K562 (cell line): ENCODE measurements around the gene KCNH2. TPM values are rescaled to one million over a fixed set of nuclear protein-coding genes. Genes with fewer than 3 reads are reported as not detected.

Source experiments
- ATAC-seq: fragments of 200-7000 bp; cut with Tn5 transposase; 3 replicates; pipeline ENCODE4 v1.9.1; 2020; ENCODE audit warnings: moderate library complexity
- BruUV-seq: library from RNA; stranded (reverse); fragments of 400-500 nt; replicated peaks from 2 replicates; lab custom pipeline; 2021; lab: Mats Ljungman, UMichigan
- CTCF ChIA-PET: fragments of 300-600 bp; formaldehyde crosslinking; extraction: SDS; loops from one replicate; lab custom pipeline; 2021; ENCODE audit warnings: low intra/inter-chr PET ratio; lab: Yijun Ruan, JAX
- POLR2A ChIA-PET: fragments of 300-600, 350-650 bp; sonication (Branson Sonifier 250); formaldehyde crosslinking; extraction: SDS; loops from one replicate; lab custom pipeline; 2021; ENCODE audit warnings: antibody characterized with exemption, inconsistent platforms; lab: Yijun Ruan, JAX
- DNase-seq, 4 experiments: peaks; one replicate each; pipeline versions ENCODE4 v3.0.0 to v3.0.0-alpha.2; 2011 to 2018; ENCODE audit warnings: low spot score in 3 of 4, mixed read lengths in 3 of 4; ENCODE audit errors: extremely low read depth in 1 of 4
- FAIRE-seq: peaks from 2 replicates; lab custom pipeline; 2011; peaks lifted over from hg19 to GRCh38; lab: Jason Lieb, UNC
- H2AFZ ChIP-seq: 2 replicates; pipeline ENCODE4 v1.6.0; 2011; ENCODE audit warnings: low read depth, low read length, control low read depth, inconsistent platforms
- H3K27ac ChIP-seq: fragments of 200-600 bp; 3 replicates; pipeline ENCODE4 v1.8.0; 2011; ENCODE audit warnings: low read depth, mild to moderate bottlenecking, control low read depth, inconsistent platforms, low read length, moderate library complexity, mixed read lengths; ENCODE audit errors: extremely low read depth
- H3K27me3 ChIP-seq, 2 experiments: fragments of 300-600 bp in 1 of 2; 2 replicates in 1 of 2; 3 replicates in 1 of 2; pipeline versions ENCODE4 v1.6.0 to v1.8.0; 2011; ENCODE audit warnings: inconsistent platforms in 2 of 2, low read length in 2 of 2, mild to moderate bottlenecking in 1 of 2, mixed read lengths in 1 of 2, moderate library complexity in 1 of 2; ENCODE audit not compliant: control insufficient read depth in 2 of 2, insufficient read depth in 2 of 2
- H3K36me3 ChIP-seq: fragments of 300-600 bp; 3 replicates; pipeline ENCODE4 v1.8.0; 2011; ENCODE audit warnings: mild to moderate bottlenecking, low read length, inconsistent platforms; ENCODE audit not compliant: control insufficient read depth, insufficient read depth
- H3K4me1 ChIP-seq, 2 experiments: fragments of 200-600 bp in 1 of 2; replicated peaks in 1 of 2; 2 replicates in 1 of 2; 3 replicates in 1 of 2; pipeline versions ENCODE4 v1.5.1 to v1.8.0; 2011; ENCODE audit warnings: inconsistent platforms in 2 of 2, low read length in 2 of 2, mild to moderate bottlenecking in 1 of 2, mixed read lengths in 1 of 2, moderate library complexity in 1 of 2; ENCODE audit not compliant: control insufficient read depth in 2 of 2, insufficient read depth in 2 of 2
- H3K4me2 ChIP-seq: 2 replicates; pipeline ENCODE4 v1.6.1; 2011; ENCODE audit warnings: low read length, control low read depth, inconsistent platforms, mixed read lengths; ENCODE audit not compliant: insufficient read depth
- H3K4me3 ChIP-seq: fragments of 200-600 bp; sonication (generic), shearing (Covaris generic); 2 replicates; pipeline ENCODE4 v1.5.1; 2016; ENCODE audit warnings: control low read depth, inconsistent platforms
- H3K79me2 ChIP-seq: fragments of 200-600 bp; 3 replicates; pipeline ENCODE4 v1.8.0; 2011; ENCODE audit warnings: low read length, inconsistent platforms; ENCODE audit not compliant: control insufficient read depth, insufficient read depth
- H3K9ac ChIP-seq, 2 experiments: 2 replicates each; pipeline versions ENCODE4 v1.6.0 to v1.6.1; 2011; ENCODE audit warnings: low read depth in 2 of 2, low read length in 2 of 2, control low read depth in 1 of 2, inconsistent platforms in 1 of 2, mild to moderate bottlenecking in 1 of 2, mixed read lengths in 1 of 2; ENCODE audit not compliant: insufficient read depth in 1 of 2
- H3K9me1 ChIP-seq: one replicate; pipeline ENCODE4 v1.6.0; 2011; ENCODE audit warnings: inconsistent platforms, mild to moderate bottlenecking, low read length, moderate library complexity; ENCODE audit not compliant: control insufficient read depth, insufficient read depth
- H3K9me3 ChIP-seq: replicated peaks from 2 replicates; pipeline ENCODE4 v1.5.1; 2011; ENCODE audit warnings: low read depth, low read length, inconsistent platforms; ENCODE audit not compliant: control insufficient read depth, insufficient read depth
- H4K20me1 ChIP-seq: replicated peaks from 2 replicates; pipeline ENCODE4 v1.6.1; 2011; ENCODE audit warnings: low read length, inconsistent platforms, mixed read lengths; ENCODE audit not compliant: control insufficient read depth, insufficient read depth
- EGR1 ChIP-seq: fragments of 450-650 bp; conservative IDR thresholded peaks from 2 replicates; pipeline ENCODE4 v1.6.1; 2017; ENCODE audit warnings: mild to moderate bottlenecking
- GATA2 ChIP-seq: sonication (generic); formaldehyde crosslinking; IDR thresholded peaks from 2 replicates; pipeline ENCODE4 v1.4.0; 2020; ENCODE audit warnings: mild to moderate bottlenecking, missing genetic modification reagents
- NFIC ChIP-seq: fragments of 450-650 bp; IDR thresholded peaks from 2 replicates; pipeline ENCODE4 v1.6.1; 2017; ENCODE audit warnings: mild to moderate bottlenecking, inconsistent platforms
- NFIX ChIP-seq: fragments of 250-450 bp; sonication (Bioruptor Pico); IDR thresholded peaks from 2 replicates; pipeline ENCODE4 v1.4.0; 2020; ENCODE audit warnings: low read depth, mild to moderate bottlenecking, moderate library complexity
- TCF3 ChIP-seq: sonication (generic); formaldehyde crosslinking; IDR thresholded peaks from 2 replicates; pipeline ENCODE4 v1.4.0; 2020; ENCODE audit warnings: mild to moderate bottlenecking, missing genetic modification reagents
- ZBTB1 ChIP-seq: sonication (generic); formaldehyde crosslinking; IDR thresholded peaks from 2 replicates; pipeline ENCODE4 v1.8.1; 2023; ENCODE audit warnings: missing genetic modification reagents, low read depth, mild to moderate bottlenecking, borderline replicate concordance
- ZNF436 ChIP-seq: fragments of 250-450, 450-650 bp; sonication (Bioruptor Pico); formaldehyde crosslinking; IDR thresholded peaks from 2 replicates; pipeline ENCODE4 v1.7.0; 2020; ENCODE audit warnings: mild to moderate bottlenecking
- WGBS: fragments of 100-300 bp; shearing (Covaris generic); methylation state at CpG from one replicate; pipeline ENCODE4 v1.1.6; 2016; ENCODE audit warnings: low coverage, mixed read lengths; ENCODE audit not compliant: insufficient coverage; ENCODE audit errors: missing lambda C conversion rate; 5-methylcytosine and 5-hydroxymethylcytosine counted together
- in situ Hi-C: fragments of 300-500 bp; cut with MboI; formaldehyde crosslinking; loops from 4 replicates; pipeline ENCODE4 v1.15.0; 2018; ENCODE audit warnings: inconsistent platforms, mixed read lengths
- intact Hi-C: fragments of 100-400 bp; cut with micrococcal nuclease; formaldehyde crosslinking; loops from 2 replicates; pipeline ENCODE4 v1.14.2; 2022
- polyA plus RNA-seq, 8 experiments: library from polyadenylated mRNA; depleted of rRNA in 4 of 8; stranded (reverse) in 5 of 8; unstranded in 3 of 8; fragments of >200 nt; fragmentation: Nextera tagmentation in 2 of 8; fragmentation: Illumina TruSeq in 1 of 8; extraction: Ambion mirVana in 2 of 8; extraction: Trizol in 1 of 8; gene quantifications; 2 replicates each; pipeline versions ENCODE4 v1.2.1 to v1.2.3, GENCODE V29; 2011 to 2014; ENCODE audit warnings: inconsistent platforms in 1 of 8, missing spikeins in 1 of 8
- total RNA-seq, 7 experiments: library from RNA; depleted of rRNA in 6 of 7; stranded (reverse); fragments of >200 nt in 6 of 7; fragmentation: Illumina TruSeq in 2 of 7; extraction: Trizol in 2 of 7; gene quantifications; 2 replicates each; pipeline versions ENCODE4 v1.2.1 to v1.2.3, GENCODE V29; 2011 to 2021; ENCODE audit warnings: low replicate concordance in 1 of 7
- TF ChIP-seq, protein P1 (sequence below): fragments of 450-650 bp; formaldehyde crosslinking; IDR thresholded peaks from 2 replicates; pipeline ENCODE4 v1.4.0; 2020; ENCODE audit warnings: mild to moderate bottlenecking, moderate library complexity
- TF ChIP-seq, protein P2 (sequence below): fragments of 450-650 bp; IDR thresholded peaks from 2 replicates; pipeline ENCODE4 v1.6.1; 2017; ENCODE audit warnings: mild to moderate bottlenecking, moderate library complexity
- TF ChIP-seq, protein P3 (sequence below): sonication (generic); formaldehyde crosslinking; IDR thresholded peaks from 2 replicates; pipeline ENCODE4 v1.8.1; 2022; ENCODE audit warnings: missing genetic modification reagents

Gene KCNH2
- total and polyA plus RNA-seq, 9 of the 15 experiments (the other 6 are each of a cell fraction or from before 2014, with no cell fraction given): 18.1 to 368 (median 218) TPM

DNA sequence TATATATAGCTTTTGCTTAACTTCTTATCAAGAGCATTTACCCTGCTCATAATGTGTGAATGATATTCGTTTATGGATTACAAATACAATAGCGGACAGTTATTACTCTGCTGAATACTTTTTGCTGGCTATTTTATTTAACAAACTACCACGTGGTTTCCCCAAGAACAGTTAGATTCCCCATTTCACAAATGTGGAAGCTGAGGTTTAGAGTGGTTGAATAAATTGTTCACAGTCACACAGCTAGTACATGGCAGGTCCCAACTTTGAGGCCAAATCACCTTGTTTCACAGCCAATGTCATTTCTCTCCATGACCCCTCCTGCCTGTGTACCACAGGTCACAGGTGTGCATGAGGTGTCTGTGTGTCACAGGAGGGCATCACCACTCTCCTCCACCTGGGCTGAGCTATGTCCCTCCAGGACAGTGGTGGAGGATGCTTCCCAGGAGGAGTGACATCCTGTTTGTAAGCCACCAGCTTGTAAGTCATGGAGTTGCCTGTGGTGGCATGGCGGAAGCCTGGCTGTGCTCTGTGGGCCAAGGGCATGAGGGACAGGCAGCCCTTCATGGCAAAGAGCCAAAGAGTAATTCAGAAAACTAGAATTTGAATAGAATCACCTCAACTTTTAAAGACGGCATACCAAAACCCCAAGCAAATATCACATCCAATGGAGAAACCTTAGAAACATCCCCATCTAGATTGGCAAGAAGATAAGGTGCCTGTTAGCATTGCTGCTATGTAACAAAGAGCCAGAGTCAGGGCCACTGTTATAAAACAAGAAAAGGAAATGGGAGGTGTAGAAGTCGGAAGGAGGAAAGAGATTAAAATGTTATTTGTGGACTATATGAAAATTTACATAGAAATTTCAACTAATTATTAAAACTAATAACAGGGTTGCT, 73.9 kb downstream of the KCNH2 start:
- 51% methylated on average over 6 of the region's 6 CpGs for whole genome bisulfite sequencing
- Histone ChIP-seq H3K4me2 (no peak overlapping the region), H3K4me3 (no peak overlapping the region), H3K4me1 (peaks cover 12 to 27% of the 10 kb centered on the region in 2 experiments; a peak in 4 of 5 replicates), H3K9me3 (no peaks in the 10 kb centered on the region), H2AFZ (no peak overlapping the region), H3K9me1 (no peaks in the 10 kb centered on the region), H4K20me1 (no peaks in the 10 kb centered on the region), H3K9ac (no peak overlapping the region), H3K79me2 (no peaks in the 10 kb centered on the region), H3K27me3 (no peaks in the 10 kb centered on the region; a peak in 1 of 5 replicates), H3K27ac (no peak overlapping the region), H3K36me3 (no peaks in the 10 kb centered on the region)
- CTCF ChIA-PET: no interaction called here
- peak in 3 of 4 experiments; percentile 14 to 24 (median 22) for DNase-seq
- TF ChIP-seq TCF3 (CRISPR knock-in tag) (no peak), NFIC (peak; percentile 52; the same call in 1 of the 2 replicates), GATA2 (CRISPR knock-in tag) (peak; percentile 66)
- BruUV-seq: no TSS peak
- no peak for ATAC-seq
- POLR2A ChIA-PET: interaction anchor here (0.5 to 1.4 kb wide), 4 partner anchors 8 to 204 kb away, joined by 3 to 7 read pairs (median 3); no protein-coding TSS in a partner anchor
- in situ Hi-C loops (no loop called here), intact Hi-C loops (no loop called here)
- FAIRE-seq: no peak

DNA sequence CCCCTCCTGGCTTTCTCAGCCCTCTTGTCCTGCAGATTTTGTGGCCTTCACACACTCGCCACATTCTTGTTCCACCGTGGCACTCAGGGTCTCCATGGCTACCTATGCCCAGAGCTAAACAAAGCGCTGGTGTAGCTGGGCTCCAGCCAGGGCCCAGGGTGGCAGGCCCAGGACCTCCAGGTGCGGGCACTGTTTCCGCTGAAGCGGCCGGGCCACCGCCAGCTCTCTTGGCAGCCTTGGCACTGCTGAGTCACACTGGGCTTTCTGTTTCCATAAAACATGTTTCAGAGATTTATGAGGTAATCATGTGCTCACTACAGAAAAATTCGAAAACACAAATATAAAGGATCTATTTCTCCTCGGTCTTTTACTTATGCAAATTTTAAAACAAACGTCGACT, 74.5 kb downstream of the KCNH2 start:
- H3K27ac ChIP-seq: no peak overlapping the region
- ChIA-PET CTCF (no interaction called here), POLR2A (interaction anchor here (1.2 to 1.4 kb wide), 4 partner anchors 9 to 204 kb away, joined by 3 to 7 read pairs (median 5); no protein-coding TSS in a partner anchor)
- H2AFZ ChIP-seq: no peak overlapping the region
- intact Hi-C loops (no loop called here), in situ Hi-C loops (no loop called here)
- H3K9ac ChIP-seq: peak overlapping the region in 1 of 2 experiments; percentile 61; a peak in 1 of 4 replicates
- H3K27me3 ChIP-seq: no peaks in the 10 kb centered on the region; a peak in 1 of 5 replicates
- 72% methylated on average over 12 of the region's 12 CpGs for WGBS
- no peaks in the 10 kb centered on the region for H3K9me1 ChIP-seq
- H3K36me3 ChIP-seq: no peaks in the 10 kb centered on the region
- no peaks in the 10 kb centered on the region for H4K20me1 ChIP-seq
- no peak overlapping the region for H3K4me2 ChIP-seq
- no peak overlapping the region for H3K4me3 ChIP-seq
- ATAC-seq: no peak
- BruUV-seq: no TSS peak
- no peak for FAIRE-seq
- no peaks in the 10 kb centered on the region for H3K9me3 ChIP-seq
- DNase-seq: peak in 2 of 4 experiments; percentile 6 to 7
- H3K4me1 ChIP-seq: peaks cover 16 to 32% of the 10 kb centered on the region in 2 experiments; a peak in 4 of 5 replicates
- no peaks in the 10 kb centered on the region for H3K79me2 ChIP-seq
- TF ChIP-seq, protein P1, sequence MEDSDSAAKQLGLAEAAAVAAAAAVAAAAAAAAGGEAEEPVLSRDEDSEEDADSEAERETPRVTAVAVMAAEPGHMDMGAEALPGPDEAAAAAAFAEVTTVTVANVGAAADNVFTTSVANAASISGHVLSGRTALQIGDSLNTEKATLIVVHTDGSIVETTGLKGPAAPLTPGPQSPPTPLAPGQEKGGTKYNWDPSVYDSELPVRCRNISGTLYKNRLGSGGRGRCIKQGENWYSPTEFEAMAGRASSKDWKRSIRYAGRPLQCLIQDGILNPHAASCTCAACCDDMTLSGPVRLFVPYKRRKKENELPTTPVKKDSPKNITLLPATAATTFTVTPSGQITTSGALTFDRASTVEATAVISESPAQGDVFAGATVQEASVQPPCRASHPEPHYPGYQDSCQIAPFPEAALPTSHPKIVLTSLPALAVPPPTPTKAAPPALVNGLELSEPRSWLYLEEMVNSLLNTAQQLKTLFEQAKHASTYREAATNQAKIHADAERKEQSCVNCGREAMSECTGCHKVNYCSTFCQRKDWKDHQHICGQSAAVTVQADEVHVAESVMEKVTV (CRISPR knock-in tag): no peak
- TF ChIP-seq ZBTB1 (CRISPR knock-in tag) (no peak), EGR1 (no peak), NFIX (CRISPR knock-in tag) (no peak), ZNF436 (no peak)
- TF ChIP-seq, protein P2, sequence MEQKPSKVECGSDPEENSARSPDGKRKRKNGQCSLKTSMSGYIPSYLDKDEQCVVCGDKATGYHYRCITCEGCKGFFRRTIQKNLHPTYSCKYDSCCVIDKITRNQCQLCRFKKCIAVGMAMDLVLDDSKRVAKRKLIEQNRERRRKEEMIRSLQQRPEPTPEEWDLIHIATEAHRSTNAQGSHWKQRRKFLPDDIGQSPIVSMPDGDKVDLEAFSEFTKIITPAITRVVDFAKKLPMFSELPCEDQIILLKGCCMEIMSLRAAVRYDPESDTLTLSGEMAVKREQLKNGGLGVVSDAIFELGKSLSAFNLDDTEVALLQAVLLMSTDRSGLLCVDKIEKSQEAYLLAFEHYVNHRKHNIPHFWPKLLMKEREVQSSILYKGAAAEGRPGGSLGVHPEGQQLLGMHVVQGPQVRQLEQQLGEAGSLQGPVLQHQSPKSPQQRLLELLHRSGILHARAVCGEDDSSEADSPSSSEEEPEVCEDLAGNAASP: no peak
- TF ChIP-seq, protein P3, sequence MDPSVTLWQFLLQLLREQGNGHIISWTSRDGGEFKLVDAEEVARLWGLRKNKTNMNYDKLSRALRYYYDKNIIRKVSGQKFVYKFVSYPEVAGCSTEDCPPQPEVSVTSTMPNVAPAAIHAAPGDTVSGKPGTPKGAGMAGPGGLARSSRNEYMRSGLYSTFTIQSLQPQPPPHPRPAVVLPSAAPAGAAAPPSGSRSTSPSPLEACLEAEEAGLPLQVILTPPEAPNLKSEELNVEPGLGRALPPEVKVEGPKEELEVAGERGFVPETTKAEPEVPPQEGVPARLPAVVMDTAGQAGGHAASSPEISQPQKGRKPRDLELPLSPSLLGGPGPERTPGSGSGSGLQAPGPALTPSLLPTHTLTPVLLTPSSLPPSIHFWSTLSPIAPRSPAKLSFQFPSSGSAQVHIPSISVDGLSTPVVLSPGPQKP (CRISPR knock-in tag): no peak
